Stimulated activated CD8-positive, alpha-beta memory T cell treated with anti-CD3 and anti-CD28 coated beads, Interleukin-15, amount 100 ng/mL, for 24 hours (primary cell): ENCODE results near the gene ANG.

ENCODE experiments used
- DNase-seq: peaks from one replicate; pipeline ENCODE4 v3.0.0-alpha.2; 2020; ENCODE audit warnings: low read depth

The ANG gene

GRCh38 chr14:20676072-20676471, 12.5 kb upstream of the ANG start:
- DNase-seq = no peak

GRCh38 chr14:20679907-20680306, 8.7 kb upstream of the ANG start:
- DNase-seq = no peak

GRCh38 chr14:20680363-20680762, 8.2 kb upstream of the ANG start:
- DNase-seq = no peak

GRCh38 chr14:20680843-20681347, 7.7 kb upstream of the ANG start:
- no peak for DNase-seq

GRCh38 chr14:20681348-20682126, 7.0 kb upstream of the ANG start:
- peak; percentile 78 for DNase-seq

GRCh38 chr14:20682127-20682434, 6.5 kb upstream of the ANG start:
- DNase-seq = no peak

- peak; percentile 41 for DNase-seq
Measured at GRCh38 chr14:20682435-20683124, 6.0 kb upstream of the ANG start.

- DNase-seq = peak; percentile 63
Measured at GRCh38 chr14:20683125-20683890, 5.3 kb upstream of the ANG start.

- DNase-seq = peak; percentile 70
Measured at GRCh38 chr14:20683891-20684661, 4.5 kb upstream of the ANG start, which contains the start of gene RNASE4. Gene RNASE4 (plus strand): TSS chr14:20684560. CDS start chr14:20699372, 14,812 bp downstream.

GRCh38 chr14:20684662-20685456, 3.7 kb upstream of the ANG start:
- no peak for DNase-seq

- DNase-seq = no peak
Measured at GRCh38 chr14:20686386-20687143, 2.0 kb upstream of the ANG start.

- no peak for DNase-seq
Measured at GRCh38 chr14:20687362-20688166, 1.0 kb upstream of the ANG start.

- no peak for DNase-seq
Measured at GRCh38 chr14:20690848-20691640, 2.5 kb downstream of the ANG start.

GRCh38 chr14:20692116-20692751, 3.7 kb downstream of the ANG start:
- DNase-seq = no peak

- no peak for DNase-seq
Measured at GRCh38 chr14:20696764-20697163, 8.2 kb downstream of the ANG start.

GRCh38 chr14:20697273-20698017, 8.9 kb downstream of the ANG start:
- DNase-seq = no peak

GRCh38 chr14:20698018-20698329, 9.4 kb downstream of the ANG start:
- DNase-seq = no peak

GRCh38 chr14:20698934-20699333, 10.4 kb downstream of the ANG start:
- DNase-seq = no peak
